Panc1 (cell line): ENCODE data around the gene P2RY8.

Experiments used
- CTCF ChIP-seq: fragments of 450-650 bp; IDR thresholded peaks from 2 replicates; pipeline ENCODE4 v1.5.1; 2017; ENCODE audit warnings: mild to moderate bottlenecking
- POLR2AphosphoS5 ChIP-seq: IDR thresholded peaks from 2 replicates; pipeline ENCODE4 v1.6.1; 2012; ENCODE audit warnings: mild to moderate bottlenecking, low read depth, low read length, moderate library complexity
- TCF7L2 ChIP-seq: IDR thresholded peaks from 2 replicates; pipeline ENCODE4 v1.6.1; 2011; ENCODE audit warnings: mild to moderate bottlenecking, low read depth, low read length, inconsistent platforms

- no peak for TF ChIP-seq TCF7L2
- no peak for TF ChIP-seq POLR2AphosphoS5
- no peak for TF ChIP-seq CTCF
Measured at GRCh38 chrX:1442724-1443367, 94.1 kb downstream of the P2RY8 start.
